Stomach (tissue), 4 donors: ENCODE results near the gene MPPE1.

Experiments
- POLR2A ChIP-seq, 4 donors: fragments of 450-650 bp; IDR thresholded peaks; one replicate each; pipeline ENCODE4 v1.6.1; 2016; ENCODE audit warnings: antibody characterized with exemption in 4 of 4, control low read depth in 2 of 4, mild to moderate bottlenecking in 1 of 4, moderate library complexity in 1 of 4
- TF ChIP-seq, protein P1 (sequence below), 7 experiments: fragments of 450-650 bp in 4 of 7; fragments of 200-600 bp in 3 of 7; sonication (generic) in 3 of 7; IDR thresholded peaks; one replicate each; pipeline ENCODE4 v1.5.1; 2016 to 2019; ENCODE audit warnings: antibody characterized with exemption in 7 of 7, control low read depth in 2 of 7, mild to moderate bottlenecking in 1 of 7

GRCh38 chr18:11865071-11865470, 43.0 kb downstream of the MPPE1 start:
- TF ChIP-seq, protein P1, sequence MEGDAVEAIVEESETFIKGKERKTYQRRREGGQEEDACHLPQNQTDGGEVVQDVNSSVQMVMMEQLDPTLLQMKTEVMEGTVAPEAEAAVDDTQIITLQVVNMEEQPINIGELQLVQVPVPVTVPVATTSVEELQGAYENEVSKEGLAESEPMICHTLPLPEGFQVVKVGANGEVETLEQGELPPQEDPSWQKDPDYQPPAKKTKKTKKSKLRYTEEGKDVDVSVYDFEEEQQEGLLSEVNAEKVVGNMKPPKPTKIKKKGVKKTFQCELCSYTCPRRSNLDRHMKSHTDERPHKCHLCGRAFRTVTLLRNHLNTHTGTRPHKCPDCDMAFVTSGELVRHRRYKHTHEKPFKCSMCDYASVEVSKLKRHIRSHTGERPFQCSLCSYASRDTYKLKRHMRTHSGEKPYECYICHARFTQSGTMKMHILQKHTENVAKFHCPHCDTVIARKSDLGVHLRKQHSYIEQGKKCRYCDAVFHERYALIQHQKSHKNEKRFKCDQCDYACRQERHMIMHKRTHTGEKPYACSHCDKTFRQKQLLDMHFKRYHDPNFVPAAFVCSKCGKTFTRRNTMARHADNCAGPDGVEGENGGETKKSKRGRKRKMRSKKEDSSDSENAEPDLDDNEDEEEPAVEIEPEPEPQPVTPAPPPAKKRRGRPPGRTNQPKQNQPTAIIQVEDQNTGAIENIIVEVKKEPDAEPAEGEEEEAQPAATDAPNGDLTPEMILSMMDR (IDR thresholded peaks at IDR 0.05): no peak
- TF ChIP-seq POLR2A (IDR thresholded peaks at IDR 0.05): no peak
